CD4-positive, alpha-beta T cell treated with Interleukin-4 for 1 hour (primary cell): Measurements from ENCODE around the gene DGKZ.
"Not testable (repeated sequence)": the region's sequence is repeated elsewhere in the genome, so short reads cannot be mapped to it uniquely, and the experiment has no call there.

Experiments used
- DNase-seq, 2 donors: peaks; one replicate each; pipeline ENCODE4 v3.0.0-alpha.2; 2020 to 2022

DGKZ gene

GRCh38 chr11:46346886-46347636 is at the start of gene DGKZ:
DGKZ (plus strand) TSS chr11:46347463; CDS start chr11:46347660, 197 bp downstream.
- DNase-seq: peak; percentile 90 to 92

GRCh38 chr11:46298699-46299433 is 48.4 kb upstream of the DGKZ start:
- no peak for DNase-seq

GRCh38 chr11:46299451-46299961 is 47.8 kb upstream of the DGKZ start:
- no peak for DNase-seq

DNA sequence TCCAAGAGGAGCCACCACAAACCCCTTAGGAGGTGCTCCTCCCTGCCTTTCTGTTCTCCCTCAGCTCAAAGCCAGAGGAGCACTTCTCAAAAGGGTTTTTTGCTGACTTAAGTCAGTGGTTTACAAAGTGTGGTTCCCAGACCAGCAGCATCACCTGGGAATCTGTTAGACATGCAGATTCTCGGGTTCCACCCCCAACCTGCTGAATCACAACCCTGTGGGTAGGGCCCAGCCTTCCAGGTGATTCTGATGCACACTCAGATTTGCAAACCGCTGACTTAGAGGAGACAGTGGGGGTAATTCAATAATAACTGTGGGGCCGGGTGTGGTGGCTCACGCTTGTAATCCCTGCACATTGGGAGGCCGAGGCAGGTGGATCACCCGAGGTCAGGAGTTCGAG is 47.0 kb upstream of the DGKZ start:
- no peak for DNase-seq

GRCh38 chr11:46302866-46303265 is 44.4 kb upstream of the DGKZ start:
- peak in 1 of 2 donors; percentile 32 for DNase-seq

- DNase-seq: not testable (repeated sequence)
Observed at GRCh38 chr11:46304036-46304435, 43.2 kb upstream of the DGKZ start.

- no peak for DNase-seq
Observed at GRCh38 chr11:46304605-46305179, 42.6 kb upstream of the DGKZ start.

GRCh38 chr11:46305295-46305694 is 42.0 kb upstream of the DGKZ start:
- DNase-seq: peak; percentile 25 to 44

DNA sequence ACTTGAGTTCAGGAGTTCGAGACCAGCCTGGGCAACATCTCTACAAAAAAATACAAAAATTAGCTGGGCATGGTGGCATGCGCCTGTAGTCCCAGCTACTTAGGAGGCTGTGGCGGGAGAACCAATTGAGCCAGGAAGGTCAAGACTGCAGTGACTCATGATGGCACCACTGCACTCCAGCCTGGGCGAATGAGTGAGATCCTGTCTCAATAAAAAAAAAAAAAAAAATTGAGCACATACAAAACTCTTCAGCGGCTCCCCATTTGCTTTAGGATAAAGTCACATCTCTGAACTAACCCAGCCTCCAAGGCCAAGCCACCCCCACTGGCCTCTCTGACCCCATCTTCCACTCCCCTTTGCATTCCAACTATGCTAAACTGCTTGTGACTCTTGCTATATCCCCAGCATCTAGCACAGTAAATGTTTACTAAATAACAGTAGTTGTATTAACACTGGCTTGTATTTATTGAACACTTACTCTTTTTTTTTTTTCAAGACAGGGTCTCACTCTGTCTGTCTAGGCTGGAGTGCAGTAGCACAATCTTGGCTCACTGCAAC is 40.9 kb upstream of the DGKZ start:
- DNase-seq: no peak

GRCh38 chr11:46307369-46307768 is 39.9 kb upstream of the DGKZ start:
- no peak for DNase-seq

- no peak for DNase-seq
Observed at GRCh38 chr11:46307785-46308341, 39.4 kb upstream of the DGKZ start.

GRCh38 chr11:46308631-46309419 is 38.4 kb upstream of the DGKZ start:
- DNase-seq: peak; percentile 62 to 67

- DNase-seq: peak in 1 of 2 donors; percentile 21
Observed at GRCh38 chr11:46309814-46310259, 37.4 kb upstream of the DGKZ start.

- peak; percentile 74 to 80 for DNase-seq
Observed at GRCh38 chr11:46315033-46315738, 32.1 kb upstream of the DGKZ start.

- no peak for DNase-seq
Observed at GRCh38 chr11:46315783-46316563, 31.3 kb upstream of the DGKZ start.

DNA sequence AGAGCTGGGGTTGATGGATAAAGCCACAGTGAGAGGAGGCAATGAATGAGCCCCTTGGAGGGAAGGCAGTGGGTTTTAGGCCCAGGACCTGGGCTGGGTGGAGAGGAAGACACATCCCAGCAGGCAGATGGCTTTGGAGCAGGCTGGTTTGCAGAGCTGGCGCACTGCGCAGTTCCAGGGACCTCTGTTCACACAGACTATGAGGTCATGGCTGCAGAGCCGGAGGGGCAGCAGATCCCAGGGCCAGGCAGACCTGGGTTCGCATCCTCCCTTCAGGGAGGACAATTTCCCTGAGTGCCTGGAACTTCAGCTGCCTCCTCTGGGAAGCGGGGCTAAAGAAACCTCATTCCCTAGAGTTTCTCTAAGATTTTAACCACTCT is 28.2 kb upstream of the DGKZ start:
- DNase-seq: no peak

DNA sequence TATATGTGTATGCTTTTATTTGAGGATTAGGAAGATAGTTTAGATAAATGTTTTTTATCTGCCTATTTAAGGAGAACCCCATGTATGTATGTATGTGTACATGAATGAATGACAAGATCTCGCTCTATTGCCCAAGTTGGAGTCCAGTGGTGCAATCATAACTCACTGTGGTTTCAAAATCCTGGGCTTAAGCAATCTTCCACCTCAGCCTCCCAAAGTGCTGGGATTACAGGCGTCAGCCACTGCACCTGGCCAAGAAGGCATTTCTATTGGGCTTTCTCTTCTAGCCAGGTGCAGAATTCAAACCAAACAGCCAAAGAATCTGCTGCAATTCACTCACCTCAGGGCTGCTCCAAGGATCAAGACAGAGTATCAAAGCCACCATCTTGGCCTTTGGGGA is 25.5 kb upstream of the DGKZ start:
- DNase-seq: peak in 1 of 2 donors; percentile 52

DNA sequence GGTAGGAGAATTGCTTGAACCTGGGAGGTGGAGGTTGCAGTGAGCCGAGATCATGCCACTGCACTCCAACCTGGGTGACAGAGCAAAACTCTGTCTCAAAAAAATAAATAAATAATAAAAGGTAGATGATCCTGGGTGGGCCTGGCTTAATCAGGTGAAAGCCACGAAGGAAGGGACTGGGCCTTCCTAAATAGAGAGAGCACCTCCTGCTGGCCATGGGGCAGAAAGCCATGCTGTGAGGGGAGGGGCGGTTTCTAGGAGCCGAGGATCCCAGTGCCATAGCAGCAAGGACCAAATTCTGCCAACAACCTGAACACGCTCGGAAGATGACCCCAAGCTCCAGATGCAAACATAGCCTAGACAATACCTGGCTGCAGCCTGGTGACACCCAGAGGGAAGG is 24.5 kb upstream of the DGKZ start:
- DNase-seq: no peak

GRCh38 chr11:46326813-46327416 is 20.3 kb upstream of the DGKZ start:
- DNase-seq: no peak

DNA sequence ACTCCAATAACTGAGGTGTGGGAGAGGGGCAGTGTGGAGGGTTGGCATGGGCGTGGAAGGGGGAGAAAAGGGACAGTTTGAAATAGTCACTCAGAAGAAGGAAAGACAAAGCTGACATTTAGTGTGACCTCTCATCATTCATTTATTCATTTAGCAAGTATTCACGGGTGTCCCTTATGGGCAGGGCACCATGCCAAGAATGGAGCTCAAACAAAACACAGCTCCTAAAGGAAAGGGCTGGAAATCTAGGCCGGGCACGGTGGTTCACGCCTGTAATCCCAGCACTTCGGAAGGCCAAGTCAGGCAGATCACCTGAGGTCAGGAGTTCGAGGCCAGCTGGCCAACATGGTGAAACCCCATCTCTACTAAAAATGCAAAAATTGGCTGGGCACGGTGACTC is 19.4 kb upstream of the DGKZ start:
- DNase-seq: no peak
